Skeletal muscle cell (primary cell): ENCODE measurements around the gene LYL1.

ENCODE experiments used
- DNase-seq: peaks from one replicate; pipeline ENCODE4 v3.0.0-alpha.2; 2010; ENCODE audit warnings: low read depth
- H3K4me3 ChIP-seq: 2 replicates; pipeline ENCODE4 v1.5.1; 2011; ENCODE audit warnings: low read depth, mild to moderate bottlenecking, control low read depth, low read length, moderate library complexity

LYL1 gene

GRCh38 chr19:13063461-13064091 lies 39.1 kb downstream of the LYL1 start:
- DNase-seq: no peak
- no peak overlapping the region for H3K4me3 ChIP-seq

- H3K4me3 ChIP-seq: no peak overlapping the region
- DNase-seq: no peak
Measured at GRCh38 chr19:13062317-13062716, 40.3 kb downstream of the LYL1 start.

- no peak for DNase-seq
- H3K4me3 ChIP-seq: peak overlapping the region; percentile 14
Measured at GRCh38 chr19:13060964-13061927, 41.4 kb downstream of the LYL1 start.

DNA sequence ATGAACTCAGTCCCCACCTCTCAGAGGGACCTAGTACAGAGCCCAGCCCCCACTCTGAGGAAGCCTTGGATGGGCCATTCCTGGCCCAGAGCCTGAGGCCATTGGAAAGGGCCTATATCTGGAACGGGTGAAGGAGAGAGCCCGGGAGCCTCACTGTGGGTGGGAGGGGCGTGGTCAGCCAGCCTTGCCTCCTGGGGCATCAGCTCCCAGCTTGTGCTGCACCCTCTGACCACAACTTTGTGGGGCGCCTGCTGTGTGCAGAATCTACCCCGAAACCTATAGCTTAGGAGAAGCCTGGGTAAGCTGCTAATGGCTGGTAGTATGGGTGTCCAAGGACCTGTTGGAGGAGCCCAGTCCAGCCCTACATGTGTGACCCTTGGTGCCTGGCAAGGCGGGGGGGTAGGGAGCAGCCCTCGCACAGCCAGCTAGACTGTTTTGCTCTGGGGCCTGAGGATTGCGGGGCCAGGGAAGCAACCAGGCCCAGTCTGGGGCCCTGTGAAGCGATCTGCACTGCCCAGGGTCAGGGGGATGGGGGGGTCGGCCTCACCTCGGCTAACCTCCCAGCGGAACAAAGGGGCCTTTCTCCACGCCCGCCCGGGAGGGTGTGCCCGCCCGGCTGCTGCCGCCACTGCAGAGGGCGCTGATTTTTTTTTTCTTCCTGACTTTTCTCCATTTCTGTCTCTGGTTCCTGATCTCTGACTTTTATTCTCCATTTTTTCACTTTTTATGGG lies 42.3 kb downstream of the LYL1 start:
- no peak for DNase-seq

GRCh38 chr19:13058951-13059660 lies 43.6 kb downstream of the LYL1 start:
- no peak for DNase-seq
- no peak overlapping the region for H3K4me3 ChIP-seq

More for the DNA sequence above, 42.3 kb downstream of the LYL1 start:
- H3K4me3 ChIP-seq: no peak overlapping the region

DNA sequence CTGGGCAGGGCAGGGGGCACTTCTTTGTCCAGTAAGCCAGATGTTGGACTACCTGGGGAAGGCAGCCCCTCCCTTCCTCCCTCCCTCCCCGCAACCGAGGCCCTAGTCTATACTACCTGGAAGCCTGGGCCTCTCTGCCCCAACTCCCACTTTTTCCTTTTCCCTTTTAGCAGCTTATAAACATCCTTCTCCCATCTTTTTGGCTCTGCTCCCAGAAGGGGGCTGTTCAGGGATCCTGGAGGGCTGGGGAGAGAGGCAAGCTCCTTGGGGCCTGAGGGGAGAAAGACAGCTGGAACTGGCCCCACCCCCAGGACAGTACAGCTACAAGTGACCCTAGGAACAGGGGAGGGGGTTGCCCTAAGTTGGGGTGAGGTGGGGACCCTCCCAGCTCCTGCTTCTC lies 44.9 kb downstream of the LYL1 start:
- DNase-seq: no peak
- H3K4me3 ChIP-seq: no peak overlapping the region

GRCh38 chr19:13057147-13057572 lies 45.5 kb downstream of the LYL1 start:
- no peak overlapping the region for H3K4me3 ChIP-seq
- no peak for DNase-seq

DNA sequence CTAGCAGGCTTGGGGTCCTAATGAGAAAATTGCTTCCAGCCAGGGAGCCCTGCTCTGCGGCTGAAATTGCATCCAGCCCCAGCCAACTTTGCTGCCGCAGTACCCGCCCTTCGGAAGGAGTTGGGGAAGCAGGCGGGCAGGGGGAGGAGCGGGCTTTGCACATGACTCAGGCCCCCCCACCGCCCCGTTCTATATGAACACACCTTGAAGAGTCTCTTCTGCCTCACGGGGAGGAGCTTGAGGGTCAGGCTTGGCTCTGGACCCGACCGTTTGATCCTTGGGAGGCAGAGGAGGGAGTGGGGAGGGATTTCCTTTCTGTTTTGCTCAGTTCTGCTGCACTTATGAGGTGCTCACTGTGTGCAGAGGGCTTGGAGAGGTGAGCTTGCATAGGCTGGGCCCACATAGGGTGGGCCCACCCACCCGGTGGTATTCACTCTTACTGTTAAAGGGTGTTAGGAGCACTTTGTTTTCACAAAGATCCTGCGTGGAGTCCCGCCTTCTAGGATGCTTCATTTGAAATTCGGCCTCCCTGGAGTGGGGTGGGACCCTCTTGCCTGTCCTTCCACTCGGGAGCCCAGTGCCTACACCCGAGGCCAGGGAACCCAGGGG lies 46.5 kb downstream of the LYL1 start:
- H3K4me3 ChIP-seq: peak overlapping the region; percentile 26
- peak; percentile 32 for DNase-seq

DNA sequence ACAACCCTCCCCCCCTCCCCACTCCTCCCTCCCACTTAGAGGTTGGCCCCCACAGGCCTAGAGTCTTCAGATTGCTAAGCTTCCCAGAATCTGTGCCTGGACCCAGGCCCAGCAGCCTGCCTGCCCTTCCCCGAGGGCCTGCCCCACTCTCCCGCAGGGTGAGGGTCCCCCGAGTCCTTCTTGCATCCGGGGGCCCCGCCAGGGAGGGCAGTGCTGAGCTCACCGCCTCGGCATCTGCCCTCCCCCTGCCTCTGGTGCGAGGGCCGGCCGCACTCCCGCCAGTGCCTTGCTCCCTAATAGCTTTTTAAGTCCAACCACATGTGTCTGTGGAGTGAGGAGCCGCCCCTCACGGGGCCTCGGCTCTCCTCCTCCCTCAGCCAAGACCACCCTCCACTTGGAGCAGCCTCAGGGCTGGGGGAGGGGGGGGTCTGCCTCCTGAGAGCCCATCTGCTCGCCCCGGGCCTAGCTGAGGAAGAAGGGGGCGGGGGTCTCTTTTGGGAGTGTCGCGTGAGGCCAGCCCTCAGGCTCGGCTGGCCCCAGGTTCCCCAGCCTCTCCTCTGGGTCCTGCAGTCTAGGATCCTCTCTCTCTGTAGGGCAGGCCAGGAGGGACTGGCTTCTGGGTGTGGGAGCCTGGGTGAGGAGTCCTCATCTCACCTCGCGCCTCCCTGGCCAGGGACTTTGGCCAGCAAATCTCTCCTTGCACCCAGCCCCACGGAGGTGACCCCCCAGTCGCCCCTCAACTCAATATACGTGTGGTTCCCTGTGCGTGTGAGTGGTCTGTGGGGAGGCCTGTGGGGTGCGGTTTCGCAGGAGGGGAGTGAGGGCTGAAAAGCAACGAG lies 47.2 kb downstream of the LYL1 start:
- H3K4me3 ChIP-seq: peak overlapping the region; percentile 26
- DNase-seq: peak; percentile 77

DNA sequence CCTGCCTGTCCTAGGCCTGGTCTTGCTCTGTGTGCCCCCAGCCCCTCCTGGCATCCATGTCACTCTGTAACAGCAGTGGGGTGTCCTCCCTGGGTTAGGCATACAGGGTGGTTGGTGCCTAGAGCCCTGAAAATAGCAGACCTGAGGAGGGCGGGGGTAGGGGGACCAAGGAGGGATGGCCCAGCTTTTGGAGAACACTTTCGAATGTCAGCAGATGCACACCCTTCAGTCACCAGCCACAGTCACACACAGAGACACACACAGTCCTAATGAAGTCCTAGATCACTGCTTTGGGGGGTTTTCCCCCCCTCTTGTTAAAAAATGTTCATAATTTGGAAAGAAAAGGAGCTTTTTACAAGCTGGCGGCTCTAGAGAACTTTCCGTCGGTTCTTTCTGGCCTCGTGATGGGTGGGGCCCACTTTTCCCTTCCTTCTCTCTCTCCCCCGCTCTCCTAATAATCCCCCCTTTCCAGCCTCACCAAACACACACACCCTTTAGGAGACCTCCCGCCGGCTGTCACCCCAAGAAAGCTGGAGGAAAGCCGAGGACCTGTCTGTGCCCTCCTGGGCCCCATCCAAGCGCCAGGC lies 47.9 kb downstream of the LYL1 start:
- no peak overlapping the region for H3K4me3 ChIP-seq
- DNase-seq: no peak

DNA sequence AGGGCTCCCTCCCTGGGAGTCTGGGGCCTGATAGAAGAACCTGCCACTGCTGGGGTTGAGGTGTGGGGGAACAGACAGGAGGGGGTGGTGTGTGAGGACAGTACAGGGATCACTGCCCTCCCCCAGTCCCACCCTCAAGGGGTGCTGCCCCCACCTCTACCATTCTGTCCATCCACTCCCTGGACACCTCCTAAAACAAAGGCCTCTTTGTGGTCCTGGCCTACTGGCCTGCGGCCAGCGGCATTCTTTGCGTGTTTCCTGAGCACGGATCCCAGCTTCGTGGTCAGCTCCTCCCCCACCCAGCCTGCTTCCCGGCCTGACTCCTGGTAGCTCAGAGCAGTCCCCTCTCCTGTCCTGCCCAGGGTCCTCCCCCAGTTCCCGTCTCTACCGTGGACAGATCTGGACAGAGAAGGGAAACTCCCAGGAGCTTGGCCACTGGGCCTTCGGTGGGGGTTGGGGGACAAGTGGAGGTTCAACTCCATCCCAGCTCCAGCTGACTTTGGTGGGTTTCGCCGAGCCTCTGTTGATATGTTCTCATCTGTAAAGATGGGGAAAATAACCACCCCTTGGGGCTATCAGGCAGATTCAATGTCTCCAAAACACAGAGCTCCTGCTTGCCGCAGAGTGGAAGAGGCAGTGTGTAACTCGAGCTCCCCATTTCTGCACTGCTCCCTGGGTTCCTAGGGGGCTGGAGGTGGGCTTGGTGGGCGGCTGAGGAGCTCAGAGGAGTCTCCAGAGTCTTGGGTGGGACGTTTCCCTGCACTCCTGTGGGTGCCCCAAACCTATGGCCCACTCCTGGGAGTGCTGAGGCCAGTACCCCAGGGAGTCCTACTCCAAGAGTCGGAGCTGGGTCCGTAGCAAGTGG lies 48.7 kb downstream of the LYL1 start:
- no peak overlapping the region for H3K4me3 ChIP-seq
- peak; percentile 60 for DNase-seq

GRCh38 chr19:13053238-13053637 lies 49.4 kb downstream of the LYL1 start:
- H3K4me3 ChIP-seq: no peak overlapping the region
- DNase-seq: no peak

- H3K4me3 ChIP-seq: no peak overlapping the region
- DNase-seq: no peak
Measured at GRCh38 chr19:13052447-13053175, 50.0 kb downstream of the LYL1 start.

DNA sequence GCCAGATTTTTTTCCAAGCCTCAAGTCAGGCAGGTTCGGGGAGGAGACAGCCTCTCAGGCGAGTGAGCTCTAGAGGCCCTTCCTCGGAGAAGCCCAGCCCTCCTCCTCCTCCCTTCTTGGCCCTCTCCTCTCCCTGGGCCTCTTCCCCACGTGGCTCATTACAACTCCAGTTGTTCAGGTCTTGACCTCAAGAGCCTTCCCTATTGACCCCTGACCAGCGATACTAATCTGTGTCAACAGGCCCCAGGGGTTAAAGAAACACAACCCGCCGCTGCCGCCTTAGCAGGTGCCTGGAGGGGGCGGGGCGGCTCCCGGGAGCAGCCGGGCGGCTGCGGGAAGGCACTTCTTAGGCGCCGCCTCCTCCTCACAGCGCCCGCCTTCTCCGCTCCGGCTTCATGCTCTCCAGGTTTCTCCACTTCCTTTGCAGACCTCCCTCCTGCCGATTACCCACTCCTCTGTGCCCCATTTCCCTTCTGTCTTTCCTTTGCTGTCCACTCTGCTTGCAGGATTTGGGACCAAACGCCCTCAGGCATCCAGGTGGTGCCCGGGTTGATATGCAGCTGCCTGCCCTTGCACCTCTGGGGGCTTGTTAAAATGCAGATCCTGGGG lies 51.0 kb downstream of the LYL1 start:
- H3K4me3 ChIP-seq: no peak overlapping the region
- no peak for DNase-seq

- H3K4me3 ChIP-seq: no peak overlapping the region
- DNase-seq: no peak
Measured at GRCh38 chr19:13050274-13050673, 52.4 kb downstream of the LYL1 start.
